ENCODE measurements around the gene FCAMR.

- TF ChIP-seq CTCF (IDR thresholded peaks at IDR 0.05; ENCODE audit: low read depth, low read length, poor library complexity, severe bottlenecking) = peak; percentile 88
- TF ChIP-seq EZH2phosphoT487 (IDR thresholded peaks at IDR 0.05; ENCODE audit: borderline replicate concordance, low read length) = no peak
Measured at GRCh38 chr1:206912445-206913095, 57.7 kb downstream of the FCAMR start.
